ENCODE data around the gene TPPP2. TPM values are rescaled to one million over a fixed set of nuclear protein-coding genes. Genes with fewer than 3 reads are reported as not detected.

TPPP2 gene
- total and polyA plus RNA-seq, 2 experiments from 2014 or later: not detected

- H2AFZ ChIP-seq: no peak overlapping the region
- no peak overlapping the region for H3K9ac ChIP-seq
- no peaks in the 10 kb centered on the region for H3K79me2 ChIP-seq (ENCODE audit: insufficient read depth)
- WGBS, 2 experiments (ENCODE audit: low coverage in 1 of 2, low lambda C conversion rate in 2 of 2, missing lambda C conversion rate in 2 of 2): 81 to 85% methylated on average over 28 of the region's 28 CpGs
- in situ Hi-C loops (cut with MboI): loop anchor here (10.0 kb wide), 1 partner anchor 77 kb away; the partner anchor contains the start of gene ZNF219
- no peak overlapping the region for H3K4me2 ChIP-seq (ENCODE audit: unreplicated experiment)
- H3K4me1 ChIP-seq (ENCODE audit: insufficient read depth): no peaks in the 10 kb centered on the region
- no peaks in the 10 kb centered on the region for H3F3A ChIP-seq (ENCODE audit: insufficient read depth)
- H4K20me1 ChIP-seq (ENCODE audit: insufficient read depth): no peaks in the 10 kb centered on the region
- H3K27ac ChIP-seq: no peak overlapping the region
- no peaks in the 10 kb centered on the region for H3K9me3 ChIP-seq (ENCODE audit: low read depth)
- TF ChIP-seq EZH2 (IDR thresholded peaks at IDR 0.05; ENCODE audit: insufficient read depth, poor library complexity, severe bottlenecking): no peak
- no peak for TF ChIP-seq EZH2phosphoT487 (IDR thresholded peaks at IDR 0.05; ENCODE audit: insufficient read depth, low read depth)
- no peak for DNase-seq
- H3K9me2 ChIP-seq (ENCODE audit: insufficient read depth): no peaks in the 10 kb centered on the region
- H3K27me3 ChIP-seq (replicated peaks; ENCODE audit: insufficient read depth): peaks cover 7% of the 10 kb centered on the region
- H3K4me3 ChIP-seq: no peak overlapping the region
- H3K36me3 ChIP-seq (ENCODE audit: low read depth): no peaks in the 10 kb centered on the region
Measured at GRCh38 chr14:21017528-21018245, 12.3 kb upstream of the TPPP2 start.

GRCh38 chr14:21018286-21018685 is 11.7 kb upstream of the TPPP2 start:
- Histone ChIP-seq H4K20me1 (ENCODE audit: insufficient read depth) (no peaks in the 10 kb centered on the region), H3K4me2 (ENCODE audit: unreplicated experiment) (no peak overlapping the region), H3K9me2 (ENCODE audit: insufficient read depth) (no peaks in the 10 kb centered on the region), H3K4me3 (no peak overlapping the region), H3K36me3 (ENCODE audit: low read depth) (no peaks in the 10 kb centered on the region), H3F3A (ENCODE audit: insufficient read depth) (no peaks in the 10 kb centered on the region), H3K79me2 (ENCODE audit: insufficient read depth) (no peaks in the 10 kb centered on the region), H3K4me1 (ENCODE audit: insufficient read depth) (no peaks in the 10 kb centered on the region), H3K9ac (no peak overlapping the region), H3K9me3 (ENCODE audit: low read depth) (no peaks in the 10 kb centered on the region), H3K27ac (no peak overlapping the region), H2AFZ (no peak overlapping the region), H3K27me3 (replicated peaks; ENCODE audit: insufficient read depth) (peaks cover 13% of the 10 kb centered on the region)
- TF ChIP-seq EZH2 (IDR thresholded peaks at IDR 0.05; ENCODE audit: insufficient read depth, poor library complexity, severe bottlenecking) (no peak), EZH2phosphoT487 (IDR thresholded peaks at IDR 0.05; ENCODE audit: insufficient read depth, low read depth) (no peak)
- in situ Hi-C loops (cut with MboI): loop anchor here (10.0 kb wide), 1 partner anchor 77 kb away; the partner anchor contains the start of gene ZNF219
- WGBS, 2 experiments (ENCODE audit: low coverage in 1 of 2, low lambda C conversion rate in 2 of 2, missing lambda C conversion rate in 2 of 2): 89% methylated on average over 7 of the region's 7 CpGs
- DNase-seq: no peak

DNA sequence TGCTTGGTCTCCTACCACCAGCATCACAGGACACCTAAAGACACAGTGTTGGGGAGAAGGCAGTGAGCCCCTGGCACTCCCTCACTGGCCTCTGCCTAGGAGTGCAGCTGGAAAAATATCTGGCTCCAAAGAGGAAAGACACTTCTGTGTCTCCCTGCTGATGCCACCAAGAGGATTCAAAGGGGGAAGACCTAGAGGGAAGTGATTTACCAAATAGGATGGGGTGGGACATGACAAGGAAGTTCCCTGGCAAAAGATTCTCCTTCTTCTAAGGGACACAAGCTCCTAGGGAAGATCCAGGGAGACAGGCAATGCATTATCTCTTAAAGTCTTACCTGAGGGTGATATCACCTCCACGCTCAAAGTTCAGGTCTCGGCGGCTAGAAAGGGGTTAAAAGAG is 11.2 kb upstream of the TPPP2 start:
- Histone ChIP-seq H4K20me1 (ENCODE audit: insufficient read depth) (no peaks in the 10 kb centered on the region), H2AFZ (no peak overlapping the region), H3K36me3 (ENCODE audit: low read depth) (no peaks in the 10 kb centered on the region), H3K9ac (no peak overlapping the region), H3K4me2 (ENCODE audit: unreplicated experiment) (no peak overlapping the region), H3K4me1 (ENCODE audit: insufficient read depth) (no peaks in the 10 kb centered on the region), H3K4me3 (no peak overlapping the region), H3F3A (ENCODE audit: insufficient read depth) (no peaks in the 10 kb centered on the region), H3K79me2 (ENCODE audit: insufficient read depth) (no peaks in the 10 kb centered on the region), H3K27ac (no peak overlapping the region), H3K27me3 (replicated peaks; ENCODE audit: insufficient read depth) (peaks cover 18% of the 10 kb centered on the region), H3K9me2 (ENCODE audit: insufficient read depth) (no peaks in the 10 kb centered on the region), H3K9me3 (ENCODE audit: low read depth) (no peaks in the 10 kb centered on the region)
- TF ChIP-seq EZH2 (IDR thresholded peaks at IDR 0.05; ENCODE audit: insufficient read depth, poor library complexity, severe bottlenecking): no peak
- no peak for TF ChIP-seq EZH2phosphoT487 (IDR thresholded peaks at IDR 0.05; ENCODE audit: insufficient read depth, low read depth)
- no peak for DNase-seq
- 65 to 76% methylated on average over 3 of the region's 3 CpGs for WGBS, 2 experiments (ENCODE audit: low coverage in 1 of 2, low lambda C conversion rate in 2 of 2, missing lambda C conversion rate in 2 of 2)
- in situ Hi-C loops (cut with MboI): loop anchor here (10.0 kb wide), 1 partner anchor 76 kb away; the partner anchor contains the start of gene ZNF219

DNA sequence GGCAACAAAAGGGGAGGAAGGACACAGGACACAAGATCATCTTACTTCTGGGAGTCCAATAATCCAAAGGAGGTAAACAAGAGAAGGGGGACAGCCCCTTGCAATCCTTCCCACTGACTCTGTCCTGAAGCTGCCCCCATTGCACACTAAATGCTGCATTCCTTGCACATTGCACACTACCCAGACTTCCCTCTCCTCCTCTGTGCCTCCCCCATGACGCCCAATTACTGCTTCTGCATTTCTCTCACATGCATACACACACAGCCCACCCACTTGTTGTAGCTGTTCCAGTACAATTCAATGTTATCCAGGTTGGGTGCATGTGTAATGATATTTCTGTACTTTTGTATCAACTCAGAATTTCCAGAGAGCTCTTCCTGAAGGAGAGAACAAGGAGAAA is 10.7 kb upstream of the TPPP2 start:
- DNase-seq: peak; percentile 42
- H3K9me2 ChIP-seq (ENCODE audit: insufficient read depth): no peaks in the 10 kb centered on the region
- H3K4me1 ChIP-seq (ENCODE audit: insufficient read depth): no peaks in the 10 kb centered on the region
- no peaks in the 10 kb centered on the region for H3K9me3 ChIP-seq (ENCODE audit: low read depth)
- no peaks in the 10 kb centered on the region for H3K36me3 ChIP-seq (ENCODE audit: low read depth)
- no peak overlapping the region for H3K4me2 ChIP-seq (ENCODE audit: unreplicated experiment)
- TF ChIP-seq EZH2 (IDR thresholded peaks at IDR 0.05; ENCODE audit: insufficient read depth, poor library complexity, severe bottlenecking) (no peak), EZH2phosphoT487 (IDR thresholded peaks at IDR 0.05; ENCODE audit: insufficient read depth, low read depth) (no peak)
- H3K27me3 ChIP-seq (replicated peaks; ENCODE audit: insufficient read depth): peaks cover 23% of the 10 kb centered on the region
- no peak overlapping the region for H3K4me3 ChIP-seq
- 50 to 75% methylated on average over 1 of the region's 1 CpG for WGBS, 2 experiments (ENCODE audit: low coverage in 1 of 2, low lambda C conversion rate in 2 of 2, missing lambda C conversion rate in 2 of 2)
- no peak overlapping the region for H3K27ac ChIP-seq
- H3F3A ChIP-seq (ENCODE audit: insufficient read depth): no peaks in the 10 kb centered on the region
- in situ Hi-C loops (cut with MboI): loop anchor here (10.0 kb wide), 1 partner anchor 75 kb away; the partner anchor contains the start of gene ZNF219
- no peak overlapping the region for H3K9ac ChIP-seq
- no peak overlapping the region for H2AFZ ChIP-seq
- H3K79me2 ChIP-seq (ENCODE audit: insufficient read depth): no peaks in the 10 kb centered on the region
- H4K20me1 ChIP-seq (ENCODE audit: insufficient read depth): no peaks in the 10 kb centered on the region

All from GM23248 (cell line).